ENCODE data around the gene ANAPC1.
A peak's percentile ranks its signal among the peaks of the same experiment; 100 is the strongest.
"Not testable (repeated sequence)": the region's sequence is repeated elsewhere in the genome, so short reads cannot be mapped to it uniquely, and the experiment has no call there.

The ANAPC1 gene

DNA sequence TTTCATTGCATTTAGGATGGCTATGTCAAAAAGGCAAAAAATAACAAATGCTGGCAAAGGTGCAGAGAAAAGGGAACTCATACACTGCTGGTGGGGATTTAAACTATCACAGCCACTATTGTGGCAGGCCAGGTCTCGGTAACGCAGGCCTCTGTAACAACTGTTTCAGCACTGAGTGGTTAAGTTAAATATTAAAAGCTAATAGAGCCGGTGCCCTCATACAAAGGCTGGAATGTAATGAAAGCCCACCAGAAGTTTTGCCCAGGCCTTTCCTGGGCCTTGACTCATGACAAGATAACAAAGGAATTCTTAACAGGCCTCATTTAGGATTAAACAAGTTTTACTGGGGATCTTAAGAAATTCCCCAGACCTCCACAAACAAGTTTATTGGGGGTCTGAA lies 25.1 kb upstream of the ANAPC1 start:
- intact Hi-C loops (cut with DNase I; ENCODE audit: low total_unique reads) = no loop called here
- TF ChIP-seq CTCF (IDR thresholded peaks at IDR 0.05) = no peak
- H3K27ac ChIP-seq = peak overlapping the region; percentile 5 to 13
- H3K27me3 ChIP-seq = no peaks in the 10 kb centered on the region
- H3K9me3 ChIP-seq = no peaks in the 10 kb centered on the region
- no peaks in the 10 kb centered on the region for H3K36me3 ChIP-seq
- H3K4me3 ChIP-seq = no peak overlapping the region
- DNase-seq = no peak
- H3K4me1 ChIP-seq = peaks cover 0 to 66% (median 33%) of the 10 kb centered on the region in 4 donors

DNA sequence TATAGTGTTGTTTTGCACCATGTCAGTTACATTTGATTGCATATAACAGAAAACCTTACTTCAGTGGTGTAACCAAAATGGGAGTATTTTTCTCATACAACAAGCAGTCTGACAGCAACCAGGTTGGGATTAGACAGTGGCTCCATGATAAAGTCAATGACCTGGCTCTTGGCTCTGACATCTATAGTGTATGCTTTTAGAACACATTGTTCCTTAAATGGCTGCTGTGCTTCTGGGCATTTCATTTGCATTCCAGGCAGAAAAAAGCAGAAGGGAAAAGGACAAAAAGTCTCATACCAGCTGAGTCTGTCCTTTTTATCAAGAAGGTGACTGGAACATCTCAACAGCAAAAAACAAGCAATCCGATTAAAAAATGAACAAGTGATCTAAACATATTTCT lies 24.6 kb upstream of the ANAPC1 start:
- Histone ChIP-seq H3K9me3 (no peaks in the 10 kb centered on the region), H3K36me3 (no peaks in the 10 kb centered on the region), H3K4me3 (no peak overlapping the region), H3K27ac (peak overlapping the region in 1 of 2 donors; percentile 5), H3K4me1 (peaks cover 0 to 71% (median 36%) of the 10 kb centered on the region in 4 donors), H3K27me3 (no peaks in the 10 kb centered on the region)
- intact Hi-C loops (cut with DNase I; ENCODE audit: low total_unique reads) = no loop called here
- no peak for TF ChIP-seq CTCF (IDR thresholded peaks at IDR 0.05)
- DNase-seq = no peak

DNA sequence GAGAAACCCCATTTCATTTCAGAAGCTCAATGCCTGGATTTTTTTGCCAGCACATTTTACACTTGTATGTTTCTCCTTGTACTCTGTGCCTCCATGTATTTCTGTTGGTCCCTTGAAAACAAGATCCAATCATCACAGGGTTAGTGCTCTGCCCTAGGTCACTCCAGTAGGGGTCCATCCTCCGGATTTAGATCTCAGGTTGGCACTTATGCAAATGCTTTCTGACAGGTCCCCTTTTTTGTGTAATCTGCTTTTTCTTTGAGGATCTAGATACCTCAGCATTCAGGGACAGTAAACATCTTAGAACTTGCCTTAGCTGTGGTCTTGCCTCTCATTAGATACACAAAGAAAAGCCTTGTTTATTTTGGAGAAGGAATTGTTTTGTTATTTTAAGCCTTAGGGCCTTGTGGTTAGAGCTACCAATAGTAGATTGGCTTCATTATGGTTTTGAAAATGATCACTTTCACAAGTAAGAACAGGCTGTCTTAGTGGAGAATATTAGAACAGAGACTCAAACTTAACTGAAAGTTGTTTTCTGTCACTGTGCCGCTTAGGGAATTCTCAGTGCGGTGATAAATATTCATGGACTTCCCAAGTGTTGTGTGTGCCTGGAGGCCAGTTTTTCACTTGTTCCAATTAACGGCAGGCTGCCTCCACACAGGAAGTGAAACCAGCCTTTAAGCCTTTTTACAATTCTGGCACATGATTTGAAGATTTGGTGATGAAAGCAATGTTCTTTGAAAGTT lies 22.2 kb upstream of the ANAPC1 start:
- H3K36me3 ChIP-seq = no peaks in the 10 kb centered on the region
- intact Hi-C loops (cut with DNase I; ENCODE audit: low total_unique reads) = loop anchor here (2.0 kb wide), 1 partner anchor 69 kb away; no protein-coding TSS in a partner anchor
- no peak for TF ChIP-seq CTCF (IDR thresholded peaks at IDR 0.05)
- H3K27me3 ChIP-seq = no peaks in the 10 kb centered on the region
- peaks cover 0 to 92% (median 39%) of the 10 kb centered on the region in 4 donors for H3K4me1 ChIP-seq
- no peaks in the 10 kb centered on the region for H3K9me3 ChIP-seq
- H3K27ac ChIP-seq = peak overlapping the region; percentile 81 to 83
- DNase-seq = no peak
- peak overlapping the region in 1 of 2 donors; percentile 23 for H3K4me3 ChIP-seq

GRCh38 chr2:111905475-111905869 lies 21.5 kb upstream of the ANAPC1 start:
- not testable (repeated sequence) for H3K27me3 ChIP-seq, DNase-seq, H3K4me3 ChIP-seq, H3K36me3 ChIP-seq, H3K9me3 ChIP-seq
- Histone ChIP-seq H3K4me1 (peaks cover 0 to 92% (median 42%) of the 10 kb centered on the region in 4 donors), H3K27ac (peak overlapping the region; percentile 81 to 83)
- intact Hi-C loops (cut with DNase I; ENCODE audit: low total_unique reads) = loop anchor here (2.0 kb wide), 1 partner anchor 69 kb away; no protein-coding TSS in a partner anchor

DNA sequence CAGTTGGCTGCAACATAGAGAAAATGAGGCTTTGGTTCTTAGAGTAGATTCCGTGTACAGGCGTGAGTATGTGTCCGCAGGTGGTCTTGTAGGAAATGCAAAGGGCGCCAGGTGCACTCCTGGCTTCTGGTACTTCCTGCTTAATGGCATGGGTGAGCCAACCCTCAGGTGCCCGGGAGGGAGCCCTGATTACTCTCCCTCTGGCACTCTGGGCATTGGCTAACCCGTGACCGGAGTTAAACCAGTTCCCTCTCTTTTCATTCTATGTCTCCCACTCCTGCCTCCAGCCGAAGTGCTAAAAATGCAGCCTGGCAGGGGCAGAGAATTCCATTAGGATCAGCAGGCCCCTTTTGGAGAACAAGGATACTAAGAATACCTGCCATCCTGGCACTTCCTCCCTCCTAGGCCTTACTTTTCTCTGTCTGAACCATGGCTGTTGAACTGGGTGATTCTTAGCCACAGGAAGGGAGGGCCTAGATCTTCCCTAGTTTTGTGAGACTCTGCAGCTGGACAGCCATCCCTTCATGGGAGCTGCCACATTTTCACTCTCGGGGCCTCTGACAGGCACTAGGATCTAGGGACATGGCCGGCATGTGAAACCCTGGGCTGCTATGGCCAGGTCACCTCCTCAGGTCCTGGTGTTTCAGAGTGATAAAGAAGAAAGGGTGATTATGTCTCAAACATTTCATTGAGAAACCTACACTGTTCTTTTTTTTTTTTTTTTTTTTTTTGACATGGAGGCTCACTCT lies 20.9 kb upstream of the ANAPC1 start:
- intact Hi-C loops (cut with DNase I; ENCODE audit: low total_unique reads) = loop anchor here (2.0 kb wide), 1 partner anchor 70 kb away; no protein-coding TSS in a partner anchor
- DNase-seq = no peak
- H3K36me3 ChIP-seq = no peaks in the 10 kb centered on the region
- no peak overlapping the region for H3K4me3 ChIP-seq
- peak overlapping the region; percentile 81 to 83 for H3K27ac ChIP-seq
- no peaks in the 10 kb centered on the region for H3K9me3 ChIP-seq
- TF ChIP-seq CTCF (IDR thresholded peaks at IDR 0.05) = no peak
- no peaks in the 10 kb centered on the region for H3K27me3 ChIP-seq
- H3K4me1 ChIP-seq = peaks cover 0 to 92% (median 44%) of the 10 kb centered on the region in 4 donors
